HEK293 (cell line): Measurements from ENCODE around the gene CRACDL.

Experiments
- TF ChIP-seq, protein P1 (sequence below): fragments of 450-650 bp; formaldehyde crosslinking; IDR thresholded peaks from 2 replicates; pipeline ENCODE4 v1.5.1; 2016; ENCODE audit warnings: missing biosample characterization, missing genetic modification characterization
- TF ChIP-seq, protein P2 (sequence below): fragments of 450-650 bp; formaldehyde crosslinking; IDR thresholded peaks from 2 replicates; pipeline ENCODE4 v1.5.1; 2016; ENCODE audit warnings: missing biosample characterization, missing genetic modification characterization

DNA sequence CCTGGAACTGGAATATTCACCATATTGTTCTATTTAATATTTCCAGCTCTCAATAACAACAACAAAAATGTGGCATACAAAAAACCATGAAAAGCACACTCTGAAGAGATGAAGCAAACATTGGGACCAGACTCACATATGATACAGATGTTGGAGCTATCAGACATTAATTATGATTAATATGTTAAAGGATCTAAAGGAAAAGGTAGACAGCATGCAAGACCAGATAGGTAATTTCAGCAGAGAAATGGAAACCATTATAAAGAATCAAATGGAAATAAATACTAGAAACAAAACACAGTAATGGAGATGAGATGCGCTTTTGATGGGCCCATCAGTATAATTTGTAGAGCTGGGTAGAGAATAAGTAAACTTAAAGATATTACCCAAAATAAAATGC lies 154.2 kb downstream of the CRACDL start:
- TF ChIP-seq, protein P1, sequence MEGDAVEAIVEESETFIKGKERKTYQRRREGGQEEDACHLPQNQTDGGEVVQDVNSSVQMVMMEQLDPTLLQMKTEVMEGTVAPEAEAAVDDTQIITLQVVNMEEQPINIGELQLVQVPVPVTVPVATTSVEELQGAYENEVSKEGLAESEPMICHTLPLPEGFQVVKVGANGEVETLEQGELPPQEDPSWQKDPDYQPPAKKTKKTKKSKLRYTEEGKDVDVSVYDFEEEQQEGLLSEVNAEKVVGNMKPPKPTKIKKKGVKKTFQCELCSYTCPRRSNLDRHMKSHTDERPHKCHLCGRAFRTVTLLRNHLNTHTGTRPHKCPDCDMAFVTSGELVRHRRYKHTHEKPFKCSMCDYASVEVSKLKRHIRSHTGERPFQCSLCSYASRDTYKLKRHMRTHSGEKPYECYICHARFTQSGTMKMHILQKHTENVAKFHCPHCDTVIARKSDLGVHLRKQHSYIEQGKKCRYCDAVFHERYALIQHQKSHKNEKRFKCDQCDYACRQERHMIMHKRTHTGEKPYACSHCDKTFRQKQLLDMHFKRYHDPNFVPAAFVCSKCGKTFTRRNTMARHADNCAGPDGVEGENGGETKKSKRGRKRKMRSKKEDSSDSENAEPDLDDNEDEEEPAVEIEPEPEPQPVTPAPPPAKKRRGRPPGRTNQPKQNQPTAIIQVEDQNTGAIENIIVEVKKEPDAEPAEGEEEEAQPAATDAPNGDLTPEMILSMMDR (tag by site-specific recombination): no peak
- TF ChIP-seq, protein P2, sequence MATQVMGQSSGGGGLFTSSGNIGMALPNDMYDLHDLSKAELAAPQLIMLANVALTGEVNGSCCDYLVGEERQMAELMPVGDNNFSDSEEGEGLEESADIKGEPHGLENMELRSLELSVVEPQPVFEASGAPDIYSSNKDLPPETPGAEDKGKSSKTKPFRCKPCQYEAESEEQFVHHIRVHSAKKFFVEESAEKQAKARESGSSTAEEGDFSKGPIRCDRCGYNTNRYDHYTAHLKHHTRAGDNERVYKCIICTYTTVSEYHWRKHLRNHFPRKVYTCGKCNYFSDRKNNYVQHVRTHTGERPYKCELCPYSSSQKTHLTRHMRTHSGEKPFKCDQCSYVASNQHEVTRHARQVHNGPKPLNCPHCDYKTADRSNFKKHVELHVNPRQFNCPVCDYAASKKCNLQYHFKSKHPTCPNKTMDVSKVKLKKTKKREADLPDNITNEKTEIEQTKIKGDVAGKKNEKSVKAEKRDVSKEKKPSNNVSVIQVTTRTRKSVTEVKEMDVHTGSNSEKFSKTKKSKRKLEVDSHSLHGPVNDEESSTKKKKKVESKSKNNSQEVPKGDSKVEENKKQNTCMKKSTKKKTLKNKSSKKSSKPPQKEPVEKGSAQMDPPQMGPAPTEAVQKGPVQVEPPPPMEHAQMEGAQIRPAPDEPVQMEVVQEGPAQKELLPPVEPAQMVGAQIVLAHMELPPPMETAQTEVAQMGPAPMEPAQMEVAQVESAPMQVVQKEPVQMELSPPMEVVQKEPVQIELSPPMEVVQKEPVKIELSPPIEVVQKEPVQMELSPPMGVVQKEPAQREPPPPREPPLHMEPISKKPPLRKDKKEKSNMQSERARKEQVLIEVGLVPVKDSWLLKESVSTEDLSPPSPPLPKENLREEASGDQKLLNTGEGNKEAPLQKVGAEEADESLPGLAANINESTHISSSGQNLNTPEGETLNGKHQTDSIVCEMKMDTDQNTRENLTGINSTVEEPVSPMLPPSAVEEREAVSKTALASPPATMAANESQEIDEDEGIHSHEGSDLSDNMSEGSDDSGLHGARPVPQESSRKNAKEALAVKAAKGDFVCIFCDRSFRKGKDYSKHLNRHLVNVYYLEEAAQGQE (tag by site-specific recombination): no peak
